GM12864 (cell line): ENCODE measurements around the gene USP17L30.
"Not testable (repeated sequence)": the region's sequence is repeated elsewhere in the genome, so short reads cannot be mapped to it uniquely, and the experiment has no call there.

Source experiments
- DNase-seq: peaks from one replicate; pipeline ENCODE4 v3.0.0-alpha.2; 2011; ENCODE audit warnings: low read depth
- H3K4me3 ChIP-seq: 2 replicates; pipeline ENCODE4 v1.5.1; 2011; ENCODE audit warnings: mild to moderate bottlenecking, low read depth, low read length, control low read depth
- CTCF ChIP-seq: IDR thresholded peaks from 2 replicates; pipeline ENCODE4 v1.5.1; 2011; ENCODE audit warnings: low read depth, mild to moderate bottlenecking, moderate library complexity, low read length, control low read depth, inconsistent platforms; ENCODE audit errors: missing control alignments

Gene USP17L30

GRCh38 chr4:9362829-9363228 lies at the start of gene USP17L30:
Gene USP17L30 (plus strand): TSS chr4:9363129. CDS start chr4:9363129, 0 bp downstream.
- DNase-seq, H3K4me3 ChIP-seq: not testable (repeated sequence)

- DNase-seq, H3K4me3 ChIP-seq: not testable (repeated sequence)
These were observed 38.7 kb upstream of the USP17L30 start for GRCh38 chr4:9324191-9324590.

- DNase-seq, H3K4me3 ChIP-seq: not testable (repeated sequence)
These were observed 38.1 kb upstream of the USP17L30 start, which contains the start of gene USP17L24 for GRCh38 chr4:9324865-9325264. Gene USP17L24 (plus strand): TSS chr4:9325165. CDS start chr4:9325165, 0 bp downstream.

- not testable (repeated sequence) for H3K4me3 ChIP-seq, DNase-seq
These were observed 33.3 kb upstream of the USP17L30 start, which contains the start of gene USP17L25 for GRCh38 chr4:9329611-9330010. Gene USP17L25 (plus strand): TSS chr4:9329911. CDS start chr4:9329911, 0 bp downstream.

GRCh38 chr4:9334358-9334757 lies 28.6 kb upstream of the USP17L30 start, which contains the start of gene USP17L26:
Gene USP17L26 (plus strand): TSS chr4:9334658. CDS start chr4:9334658, 0 bp downstream.
- DNase-seq, H3K4me3 ChIP-seq: not testable (repeated sequence)

- H3K4me3 ChIP-seq, DNase-seq: not testable (repeated sequence)
These were observed 23.8 kb upstream of the USP17L30 start, which contains the start of gene USP17L5 for GRCh38 chr4:9339103-9339502. Gene USP17L5 (plus strand): TSS chr4:9339403. CDS start chr4:9339403, 0 bp downstream.

- not testable (repeated sequence) for H3K4me3 ChIP-seq, DNase-seq
These were observed 19.1 kb upstream of the USP17L30 start, which contains the start of gene USP17L27 for GRCh38 chr4:9343848-9344247. Gene USP17L27 (plus strand): TSS chr4:9344148. CDS start chr4:9344148, 0 bp downstream.

- H3K4me3 ChIP-seq, DNase-seq: not testable (repeated sequence)
These were observed 14.3 kb upstream of the USP17L30 start, which contains the start of gene USP17L28 for GRCh38 chr4:9348593-9348992. Gene USP17L28 (plus strand): TSS chr4:9348893. CDS start chr4:9348893, 0 bp downstream.

- DNase-seq, H3K4me3 ChIP-seq: not testable (repeated sequence)
These were observed 12.1 kb upstream of the USP17L30 start for GRCh38 chr4:9350866-9351265.

- H3K4me3 ChIP-seq, DNase-seq: not testable (repeated sequence)
These were observed 9.6 kb upstream of the USP17L30 start, which contains the start of gene USP17L29 for GRCh38 chr4:9353338-9353737. Gene USP17L29 (plus strand): TSS chr4:9353638. CDS start chr4:9353638, 0 bp downstream.

- DNase-seq, H3K4me3 ChIP-seq: not testable (repeated sequence)
These were observed 17.0 kb downstream of the USP17L30 start for GRCh38 chr4:9379881-9380280.

- H3K4me3 ChIP-seq, result peak overlapping the region; percentile 36
- peak; percentile 27 for TF ChIP-seq CTCF
- not testable (repeated sequence) for DNase-seq
These were observed 18.1 kb downstream of the USP17L30 start for GRCh38 chr4:9381012-9381534.

- no peak for TF ChIP-seq CTCF
- H3K4me3 ChIP-seq, result no peak overlapping the region
- no peak for DNase-seq
These were observed 21.2 kb downstream of the USP17L30 start for GRCh38 chr4:9384126-9384525.

GRCh38 chr4:9389001-9389400 lies 26.1 kb downstream of the USP17L30 start:
- DNase-seq, H3K4me3 ChIP-seq: not testable (repeated sequence)

- H3K4me3 ChIP-seq, DNase-seq: not testable (repeated sequence)
These were observed 42.8 kb downstream of the USP17L30 start for GRCh38 chr4:9405774-9406173.

- H3K4me3 ChIP-seq, DNase-seq: not testable (repeated sequence)
These were observed 43.6 kb downstream of the USP17L30 start for GRCh38 chr4:9406491-9406890.
